GM18507 (cell line): ENCODE measurements around the gene TRIM7.
"Not testable (repeated sequence)": the region's sequence is repeated elsewhere in the genome, so short reads cannot be mapped to it uniquely, and the experiment has no call there.

ENCODE experiments used
- DNase-seq: peaks from one replicate; pipeline ENCODE4 v3.0.0; 2011; ENCODE audit warnings: low read depth; ENCODE audit not compliant: insufficient read length; ENCODE audit errors: extremely low spot score
- FAIRE-seq: peaks from 2 replicates; lab custom pipeline; 2011; peaks lifted over from hg19 to GRCh38; lab: Jason Lieb, UNC

The TRIM7 gene

DNA sequence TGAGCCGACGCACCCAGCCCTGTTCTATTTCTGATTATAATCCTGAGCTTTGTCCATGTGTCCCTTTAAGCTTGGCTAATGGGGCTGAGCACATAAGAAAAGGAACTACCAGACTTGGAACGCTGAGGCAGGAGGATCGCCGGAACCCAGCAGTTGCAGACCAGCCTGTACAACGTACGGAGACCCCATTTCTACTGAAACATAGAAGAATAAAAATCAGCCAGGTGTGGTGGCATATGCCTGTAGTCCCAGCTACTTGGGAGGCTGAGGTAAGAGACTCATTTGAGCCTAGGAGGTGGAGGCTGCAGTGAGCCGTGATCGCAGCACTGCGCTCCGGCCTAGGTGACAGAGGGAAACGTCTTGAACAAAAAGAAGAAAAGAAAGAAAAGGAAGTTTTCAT is 22.3 kb downstream of the TRIM7 start:
- DNase-seq (no peak), FAIRE-seq (no peak)

- DNase-seq, result no peak
- FAIRE-seq, result peak; percentile 86
These were observed 23.1 kb downstream of the TRIM7 start for GRCh38 chr5:181181650-181182565.

DNA sequence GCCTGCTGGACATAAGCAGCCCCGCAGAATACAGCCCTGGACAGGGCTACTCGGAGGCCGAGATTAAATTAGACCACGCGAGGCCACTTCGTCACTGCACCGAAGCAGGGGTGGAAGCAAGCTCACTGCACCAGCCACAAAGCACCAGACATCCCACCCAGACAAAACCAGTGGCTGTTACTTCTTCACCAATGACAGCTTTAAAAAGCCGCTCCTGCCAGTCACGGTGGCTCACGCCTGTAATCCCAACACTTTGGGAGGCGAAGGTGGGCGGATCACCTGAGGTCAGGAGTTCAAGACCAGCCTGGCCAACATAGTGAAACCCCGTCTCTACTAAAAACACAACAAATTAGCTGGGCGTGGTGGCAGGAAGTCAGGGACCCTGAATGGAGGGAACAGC is 27.4 kb downstream of the TRIM7 start:
- not testable (repeated sequence) for DNase-seq, FAIRE-seq

DNA sequence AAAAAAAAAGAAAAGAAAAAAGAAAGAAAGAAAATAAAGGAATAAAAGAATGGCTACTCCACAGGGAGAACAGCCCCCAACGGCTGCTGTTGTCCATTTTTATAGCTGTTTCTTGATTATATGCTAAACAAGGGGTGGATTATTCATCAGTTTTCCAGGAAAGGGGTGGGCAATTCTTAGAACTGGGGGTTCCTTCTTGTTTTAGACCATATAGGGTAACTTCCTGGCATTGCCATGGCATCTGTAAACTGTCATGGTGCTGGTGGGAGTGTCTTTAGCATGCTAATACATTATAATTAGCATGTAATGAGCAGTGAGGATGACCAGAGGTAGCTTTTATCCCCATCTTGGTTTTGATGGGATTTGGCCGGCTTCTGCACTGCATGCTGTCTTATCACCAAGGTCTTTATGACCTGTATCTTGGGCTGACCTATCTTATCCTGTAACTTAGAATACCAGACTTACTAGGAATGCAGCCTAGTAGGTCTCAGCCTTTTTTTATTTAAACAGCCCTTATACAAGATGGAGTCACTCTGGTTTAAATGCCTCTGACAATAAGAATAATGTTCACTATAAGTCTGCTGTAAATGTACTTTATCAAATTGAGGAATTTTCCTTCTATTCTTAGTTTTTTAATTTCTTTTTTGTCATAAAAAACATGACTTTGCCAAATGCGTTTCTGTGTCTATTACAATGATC is 28.6 kb downstream of the TRIM7 start:
- no peak for FAIRE-seq

GRCh38 chr5:181173420-181174342 is 31.3 kb downstream of the TRIM7 start:
- FAIRE-seq, result peak; percentile 79
- no peak for DNase-seq

More for the DNA sequence above, 28.6 kb downstream of the TRIM7 start:
- no peak for DNase-seq

GRCh38 chr5:181173027-181173419 is 32.0 kb downstream of the TRIM7 start:
- FAIRE-seq (no peak), DNase-seq (no peak)

DNA sequence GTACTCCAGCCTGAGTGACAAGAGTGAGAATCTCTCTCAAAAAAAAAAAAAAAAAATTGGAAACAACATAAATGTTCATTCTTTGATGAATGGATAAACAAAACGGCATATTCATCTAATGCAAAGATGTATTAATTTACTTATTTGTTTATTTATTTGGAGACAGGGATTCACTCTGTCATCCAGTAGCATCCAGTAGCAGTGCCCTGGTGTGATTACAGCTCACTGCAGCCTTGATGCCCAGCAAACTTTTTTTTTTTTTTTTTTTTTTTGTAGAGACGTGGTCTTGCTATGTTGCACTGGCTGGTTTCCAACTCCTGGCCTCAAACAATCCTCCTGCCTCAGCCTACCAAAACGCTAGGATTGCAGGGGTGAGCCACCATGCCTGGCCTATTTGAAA is 33.2 kb downstream of the TRIM7 start:
- DNase-seq, result no peak
- no peak for FAIRE-seq

GRCh38 chr5:181170996-181171395 is 34.0 kb downstream of the TRIM7 start:
- no peak for DNase-seq
- FAIRE-seq, result no peak

- no peak for FAIRE-seq
- no peak for DNase-seq
These were observed 34.7 kb downstream of the TRIM7 start for GRCh38 chr5:181170237-181170825.

DNA sequence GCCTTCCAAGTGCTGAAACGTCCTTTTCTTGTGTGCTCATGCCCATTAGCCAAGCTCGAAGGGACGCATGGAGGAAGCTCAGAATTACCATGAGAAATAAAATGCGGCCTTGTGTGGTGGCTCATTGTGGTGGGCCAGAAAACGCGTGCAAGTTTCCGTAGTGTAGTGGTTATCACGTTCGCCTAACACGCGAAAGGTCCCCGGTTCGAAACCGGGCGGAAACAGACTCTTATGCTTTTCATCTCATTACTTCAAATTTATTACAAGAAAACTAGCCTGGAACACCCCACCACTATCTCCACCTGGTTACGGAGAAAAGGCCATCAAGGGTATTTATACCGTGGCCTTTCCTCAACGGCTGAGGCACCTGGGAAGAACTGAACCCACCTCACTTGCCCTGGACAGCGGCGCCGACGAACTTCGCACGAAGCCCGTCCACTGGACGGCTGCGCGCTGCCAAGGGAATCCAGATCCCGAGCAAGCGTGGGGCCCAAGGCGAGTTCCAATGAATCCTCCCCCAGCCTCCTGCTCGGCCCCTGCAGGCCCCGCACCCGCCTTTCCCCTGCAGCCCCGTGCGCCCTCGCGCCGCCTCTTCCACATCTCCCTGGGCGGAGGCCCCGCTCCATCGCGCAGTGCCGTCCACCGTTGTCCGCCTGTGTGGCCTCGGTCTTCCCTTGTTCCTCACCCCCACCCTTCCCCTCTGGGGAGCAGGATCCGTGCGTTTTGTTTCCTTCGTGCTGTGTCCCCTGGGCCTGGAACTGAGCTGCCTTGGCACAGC is 35.3 kb downstream of the TRIM7 start:
- not testable (repeated sequence) for DNase-seq
- peak; percentile 80 for FAIRE-seq

DNA sequence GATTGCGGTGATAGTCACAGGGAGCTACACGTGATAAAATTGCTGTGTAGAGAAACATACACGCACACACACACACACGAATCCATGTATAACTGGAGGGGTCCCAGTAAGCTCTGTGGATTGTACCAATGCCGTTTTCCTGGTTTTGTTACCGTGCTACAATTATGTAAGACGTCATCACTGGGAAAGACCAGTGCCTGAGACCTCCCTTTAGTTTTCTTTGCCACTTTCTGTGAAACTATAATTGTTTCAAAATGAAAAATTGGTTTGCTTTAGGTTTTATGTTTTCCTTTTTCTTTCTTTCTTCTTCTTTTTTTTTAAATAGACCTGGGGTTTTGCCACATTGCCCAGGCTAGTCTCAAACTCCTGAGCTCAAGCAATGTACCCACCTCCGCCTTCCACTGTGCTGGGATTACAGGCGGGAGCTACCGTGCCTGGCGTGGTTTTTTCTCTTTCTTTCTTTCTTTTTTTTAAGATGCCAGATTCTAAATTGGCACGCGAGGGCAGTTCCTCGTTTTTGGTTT is 36.3 kb downstream of the TRIM7 start:
- DNase-seq (no peak), FAIRE-seq (no peak)

DNA sequence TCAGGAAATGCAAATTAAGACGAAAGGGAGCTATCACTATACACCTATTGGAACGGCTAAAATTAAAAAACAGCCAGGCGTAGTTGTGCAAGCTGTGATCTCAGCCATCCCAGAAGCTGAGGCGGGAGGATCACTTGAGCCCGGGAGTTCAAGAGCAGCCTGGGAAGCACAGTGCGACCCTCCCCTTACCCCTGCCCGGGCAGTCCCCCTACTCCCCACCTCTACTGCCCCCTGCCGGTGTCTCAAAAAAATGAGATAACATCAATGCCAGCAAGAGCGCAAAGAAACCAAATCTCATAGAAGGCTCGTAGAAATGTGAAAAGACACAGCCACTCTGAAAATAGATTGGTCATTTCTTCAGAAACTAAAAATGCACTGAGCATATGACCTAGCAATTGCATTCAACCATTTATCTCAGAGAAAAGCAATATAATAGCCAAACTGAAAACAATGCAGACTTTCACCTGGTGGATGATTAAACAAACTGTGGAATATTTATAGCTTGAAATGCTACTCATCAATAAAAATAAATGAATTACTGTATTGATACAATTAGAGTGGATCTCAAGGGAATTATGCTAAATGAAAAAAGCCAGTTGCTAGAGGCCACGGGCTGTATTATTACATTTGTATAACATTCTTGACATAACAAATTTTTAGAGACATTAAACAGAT is 37.0 kb downstream of the TRIM7 start:
- FAIRE-seq (no peak), DNase-seq (no peak)

GRCh38 chr5:181166812-181167733 is 37.9 kb downstream of the TRIM7 start:
- FAIRE-seq (peak; percentile 54), DNase-seq (no peak)

- FAIRE-seq (peak; percentile 75), DNase-seq (no peak)
These were observed 40.7 kb downstream of the TRIM7 start for GRCh38 chr5:181164076-181164952.

- DNase-seq, result no peak
- FAIRE-seq, result no peak
These were observed 41.4 kb downstream of the TRIM7 start for GRCh38 chr5:181163487-181164075.
